NCI-H187 (cell line): ENCODE measurements around the gene TTC6.
"Not testable (repeated sequence)": the region's sequence is repeated elsewhere in the genome, so short reads cannot be mapped to it uniquely, and the experiment has no call there.

Source experiments
- DNase-seq, 2 experiments: peaks; one replicate each; lab custom pipeline; 2025; lab: John Stamatoyannopoulos, UW

The TTC6 gene, protein sequence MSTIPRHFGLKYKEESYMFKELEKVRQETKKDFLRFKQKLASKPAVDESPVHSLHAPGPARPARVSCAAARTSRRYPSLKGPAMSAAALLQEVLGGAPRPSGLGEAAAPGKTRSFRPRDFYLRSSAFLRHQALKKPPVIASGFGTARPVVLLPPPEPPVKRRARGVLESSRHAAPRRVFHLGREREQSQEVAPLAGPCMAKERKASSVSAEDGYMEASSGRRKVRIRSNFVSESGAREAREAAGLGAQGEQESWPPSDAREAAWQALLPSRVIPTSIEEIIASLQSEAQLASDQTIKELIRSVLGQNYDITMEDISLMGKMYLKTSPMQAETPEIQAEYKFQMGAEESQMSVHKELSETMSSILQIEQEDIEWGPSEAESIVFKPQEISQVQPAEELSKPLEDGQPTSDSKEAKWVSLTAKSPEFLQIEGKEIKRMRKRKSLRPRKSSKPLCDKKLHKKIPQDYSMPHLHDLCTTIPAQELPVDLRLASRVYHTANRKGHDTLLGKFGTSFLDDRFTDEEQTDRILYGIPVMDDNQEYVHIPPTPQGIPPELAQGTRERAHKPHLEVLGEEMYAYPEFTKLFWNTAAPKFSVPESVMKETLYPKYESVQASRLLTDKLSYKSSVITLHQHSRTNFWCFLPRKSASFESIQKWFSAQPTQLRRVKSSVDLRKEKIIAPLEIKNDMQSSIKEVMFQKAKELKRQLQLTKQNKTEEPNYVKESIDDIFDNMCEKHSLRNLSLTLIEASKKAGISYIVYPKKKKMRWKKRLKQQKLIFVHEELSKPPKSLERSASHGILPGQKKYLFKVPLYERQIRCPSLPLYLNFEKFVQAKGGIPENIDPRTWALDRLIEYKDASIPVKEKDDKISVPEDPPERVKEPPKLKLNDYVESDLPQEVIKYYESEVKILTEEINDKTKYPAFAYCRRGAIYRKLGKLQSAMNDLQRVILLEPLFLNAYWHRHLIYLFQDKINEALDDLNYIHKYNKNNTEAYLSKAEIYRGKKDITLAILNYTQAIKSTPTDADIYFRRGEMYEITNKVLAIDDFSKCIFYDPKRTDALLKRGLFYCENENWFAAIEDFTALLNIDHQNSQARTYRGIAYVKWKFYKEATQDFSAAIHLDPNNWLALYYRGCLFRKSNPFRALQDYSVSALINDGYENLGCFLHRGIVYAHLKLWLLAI (N-terminal part only)

DNA sequence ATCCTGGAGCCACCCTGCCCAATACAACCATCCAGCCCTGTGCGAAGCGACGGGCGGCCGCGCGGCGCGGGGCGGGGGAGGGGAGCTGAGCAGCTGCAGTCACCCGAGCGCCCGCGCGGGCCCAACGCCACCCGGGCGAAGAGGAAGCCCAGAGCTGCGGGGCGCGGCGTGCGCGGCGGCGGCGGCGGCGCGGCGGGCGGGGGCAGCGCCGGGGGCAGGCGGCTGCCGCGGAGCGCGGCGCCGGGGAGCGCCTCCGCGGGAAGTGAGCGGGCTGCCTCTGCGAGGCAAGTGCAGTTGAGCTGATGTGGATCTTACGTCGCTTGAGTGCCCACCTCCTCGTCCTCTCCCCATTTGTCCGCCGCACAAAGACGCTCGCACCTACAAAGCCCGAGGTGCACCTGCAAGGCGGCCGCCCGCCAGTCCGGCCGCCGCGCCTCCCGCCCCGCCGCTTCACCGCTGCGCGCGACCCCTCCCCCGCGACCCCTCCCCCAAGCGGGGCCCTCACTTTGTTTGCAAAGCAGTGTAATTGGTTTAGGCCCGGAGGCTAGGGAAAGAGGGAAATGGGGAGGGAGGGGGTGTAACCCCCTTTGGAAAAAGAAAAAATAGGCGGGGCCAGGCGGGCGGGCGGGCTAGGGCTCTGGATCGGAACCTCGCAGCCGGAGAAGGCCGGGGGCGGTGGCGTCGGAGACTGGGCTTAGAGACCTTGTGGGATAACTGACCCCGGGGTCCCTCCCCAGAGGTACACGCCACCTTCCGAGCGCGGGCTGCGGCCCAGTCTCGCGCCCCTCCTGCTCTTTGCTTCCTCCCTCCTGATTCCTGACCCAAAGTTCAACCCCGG, at the start of gene TTC6, which contains the start of gene FOXA1:
TTC6 (plus strand) TSS at position 659 of the 838 bp plus-strand sequence. CDS start 26,436 bp downstream, outside the sequence.
FOXA1 (minus strand) TSS at position 279 of the 838 bp plus-strand sequence; CDS start at position 2, 277 bp downstream.
- peak; percentile 82 to 90 for DNase-seq

DNA sequence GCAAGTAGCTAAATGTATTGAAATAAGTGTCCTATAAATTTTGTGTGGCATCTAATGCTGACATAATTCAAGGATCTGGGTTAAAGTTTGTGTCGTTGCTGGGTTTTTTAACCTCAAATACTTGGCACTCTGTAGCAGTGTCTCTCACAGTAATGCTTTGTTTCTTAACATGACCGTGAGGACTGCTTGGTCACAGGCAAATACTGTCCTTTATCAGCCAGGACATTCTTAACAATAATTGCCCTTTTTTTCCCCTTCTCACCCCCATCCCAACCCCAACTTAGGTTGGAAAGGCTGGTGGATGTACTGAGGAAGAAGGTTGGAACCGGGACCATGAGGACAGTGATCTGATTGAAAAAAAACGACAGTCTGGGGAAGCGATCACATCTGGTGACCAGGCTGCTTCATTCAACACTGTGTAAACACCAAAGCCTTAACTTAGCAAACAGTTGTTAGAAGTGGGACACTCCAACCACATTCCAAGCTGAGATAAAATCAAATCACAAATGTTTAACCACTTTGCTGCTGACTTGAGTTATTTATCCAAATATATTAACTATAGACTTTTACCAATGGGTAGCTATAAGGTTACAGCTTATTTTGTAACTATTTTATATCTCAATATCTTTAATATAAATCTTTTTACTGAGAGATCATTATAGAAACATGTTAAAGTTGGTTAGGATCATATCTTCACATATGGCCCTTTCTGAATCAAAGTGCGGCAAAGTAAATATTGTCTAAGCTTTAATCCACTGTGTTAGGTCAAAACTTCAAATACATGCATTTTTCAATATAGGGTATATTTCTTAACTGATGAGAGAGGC, 48.6 kb upstream of the TTC6 start:
- peak; percentile 26 to 67 for DNase-seq

DNA sequence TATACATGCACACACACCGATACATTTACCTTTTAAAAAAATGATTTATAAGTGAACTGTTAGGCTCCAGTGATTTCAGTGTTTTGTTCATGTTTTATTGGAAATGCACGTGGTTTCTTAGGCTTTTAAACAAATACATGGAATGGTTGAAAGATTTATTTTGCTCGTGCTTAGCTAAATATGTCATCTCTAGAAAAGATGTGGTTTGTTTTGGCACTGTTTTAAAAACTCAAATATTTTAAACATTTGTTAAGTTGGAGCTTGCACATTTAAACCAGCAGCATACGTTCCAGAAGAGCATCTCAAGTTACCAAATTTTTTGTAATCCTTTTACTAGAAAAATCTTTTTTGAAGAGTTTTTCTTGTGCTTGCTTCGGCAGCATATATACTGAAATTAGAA, 44.9 kb upstream of the TTC6 start:
- no peak for DNase-seq

DNA sequence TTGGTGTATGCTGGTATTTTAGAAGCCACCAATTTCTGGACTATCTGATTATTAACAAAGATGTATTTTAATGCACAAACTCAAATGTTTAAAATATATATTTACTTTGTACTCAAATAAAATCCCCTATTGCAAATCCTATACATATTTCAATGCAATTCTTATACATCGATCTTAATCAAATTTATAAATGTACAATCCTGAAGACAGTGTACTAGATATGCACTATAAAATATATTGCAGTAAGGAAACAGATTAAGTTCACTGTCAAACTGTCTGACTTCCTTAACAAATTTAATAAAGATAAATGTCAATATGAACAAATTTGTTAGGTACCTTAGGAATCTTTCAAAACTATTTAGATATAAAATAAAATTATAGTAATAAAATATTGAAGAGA, 44.3 kb upstream of the TTC6 start:
- no peak for DNase-seq

DNA sequence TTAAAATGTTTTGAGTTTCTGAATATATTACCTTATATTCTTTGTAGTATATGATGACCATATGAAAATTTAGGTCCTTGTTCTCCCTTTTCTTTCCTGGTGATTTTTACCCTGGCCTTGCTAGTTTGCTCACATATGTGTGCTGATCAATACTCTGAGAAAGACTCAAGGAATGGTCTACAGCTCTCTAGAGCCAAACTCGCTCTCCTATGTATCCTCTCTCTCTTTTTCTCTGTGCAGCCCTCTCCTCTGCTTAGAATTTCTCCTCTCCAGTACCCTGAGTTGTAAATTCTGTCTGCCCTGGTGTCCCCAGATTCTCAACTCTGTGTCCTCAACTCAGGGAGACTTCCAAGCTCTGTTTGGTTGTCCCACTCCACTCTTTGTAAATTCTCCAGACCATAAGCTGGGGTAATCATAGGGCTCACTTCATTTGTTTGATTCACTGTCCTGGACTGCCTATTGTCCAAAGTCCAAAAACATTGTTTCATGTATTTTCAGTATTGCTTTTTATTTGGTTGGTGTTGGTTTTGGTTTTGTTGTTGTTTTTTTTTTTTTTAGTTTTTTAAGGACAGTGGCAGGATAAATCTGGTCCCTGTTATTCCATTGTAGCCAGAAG, 41.4 kb upstream of the TTC6 start:
- DNase-seq = no peak

DNA sequence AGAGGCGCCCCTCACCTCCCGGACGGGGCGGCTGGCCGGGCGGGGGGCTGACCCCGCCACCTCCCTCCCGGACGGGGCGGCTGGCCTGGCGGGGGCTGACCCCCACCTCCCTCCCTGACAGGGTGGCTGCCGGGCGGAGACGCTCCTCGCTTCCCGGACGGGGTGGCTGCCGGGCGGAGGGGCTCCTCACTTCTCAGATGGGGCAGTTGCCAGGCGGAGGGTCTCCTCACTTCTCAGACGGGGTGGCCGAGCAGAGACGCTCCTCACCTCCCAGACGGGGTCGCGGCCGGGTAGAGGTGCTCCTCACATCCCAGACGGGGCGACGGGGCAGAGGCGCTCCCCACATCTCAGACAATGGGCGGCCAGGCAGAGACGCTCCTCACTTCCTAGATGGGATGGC, 39.8 kb upstream of the TTC6 start:
- not testable (repeated sequence) for DNase-seq

DNA sequence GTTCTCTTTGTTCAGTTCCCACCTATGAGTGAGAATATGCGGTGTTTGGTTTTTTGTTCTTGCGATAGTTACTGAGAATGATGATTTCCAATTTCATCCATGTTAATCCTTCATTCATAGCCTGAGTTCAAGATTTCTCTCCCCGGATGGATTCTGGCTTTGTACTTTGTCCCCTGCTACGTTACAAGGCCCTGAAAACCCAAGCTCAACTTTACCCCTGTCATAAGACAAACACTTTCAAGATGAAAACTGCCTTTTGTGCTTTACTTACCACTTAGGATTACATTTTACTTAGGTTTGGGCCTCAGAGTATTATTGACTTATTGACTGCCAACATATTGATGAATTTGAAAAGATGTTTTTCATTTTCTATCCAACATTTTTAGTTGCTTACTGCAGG, 36.7 kb upstream of the TTC6 start:
- no peak for DNase-seq

DNA sequence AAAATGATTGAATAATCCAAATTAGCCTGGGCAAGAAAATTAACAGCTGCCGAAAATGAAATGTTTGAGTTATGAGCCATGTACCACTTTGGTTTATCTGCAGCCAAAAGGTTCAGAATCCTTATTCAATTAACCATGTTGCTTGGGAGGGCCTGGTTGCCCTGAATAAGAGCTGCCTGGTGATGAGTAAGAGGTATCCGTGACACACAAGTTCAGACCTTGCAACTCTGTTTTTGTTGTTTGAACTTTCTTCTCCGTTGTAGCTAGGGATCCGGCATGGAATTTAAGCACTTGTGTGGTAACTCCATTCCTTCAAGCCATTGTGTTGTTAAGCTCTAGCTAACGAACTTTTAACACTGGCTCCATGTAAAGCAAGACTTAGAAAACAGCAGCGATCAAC, 36.0 kb upstream of the TTC6 start:
- DNase-seq = no peak

DNA sequence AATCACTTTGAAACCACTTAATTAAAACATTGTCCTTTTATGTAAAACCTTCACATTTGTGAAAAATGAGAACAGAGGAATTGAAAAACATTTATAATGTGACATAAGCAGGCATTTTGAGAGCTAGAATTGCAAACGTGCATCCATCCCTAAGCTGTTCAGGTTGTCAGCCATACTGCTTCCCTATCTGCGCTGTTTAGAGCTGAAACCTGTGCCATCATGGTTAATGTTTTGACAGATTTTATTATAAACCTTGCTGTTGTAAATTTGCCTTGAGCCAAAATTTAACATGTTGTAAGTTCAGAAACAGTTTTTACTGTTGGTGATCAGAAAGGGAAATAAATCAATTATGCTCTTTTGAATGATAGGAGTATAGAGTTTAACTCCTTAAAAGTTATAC, 32.2 kb upstream of the TTC6 start:
- DNase-seq = no peak

DNA sequence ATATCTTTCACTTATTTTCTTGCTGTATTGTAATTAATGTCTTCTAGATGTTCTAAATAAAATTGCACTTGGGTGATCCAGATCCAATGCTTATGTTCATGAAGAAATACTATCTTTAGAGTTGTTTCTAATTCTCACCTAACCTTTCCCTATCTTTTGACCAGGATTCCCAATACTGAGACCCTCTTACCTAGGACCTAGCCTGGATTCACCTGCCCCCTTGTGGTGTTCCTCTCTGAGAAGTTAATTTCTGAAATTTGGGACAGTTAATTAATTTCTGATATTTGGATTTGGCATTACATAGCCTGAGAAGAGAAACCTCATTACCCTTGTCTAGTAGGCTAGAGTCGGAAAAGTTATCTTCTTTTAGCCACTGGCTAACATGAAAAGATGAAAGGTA, 29.9 kb upstream of the TTC6 start:
- no peak for DNase-seq

DNA sequence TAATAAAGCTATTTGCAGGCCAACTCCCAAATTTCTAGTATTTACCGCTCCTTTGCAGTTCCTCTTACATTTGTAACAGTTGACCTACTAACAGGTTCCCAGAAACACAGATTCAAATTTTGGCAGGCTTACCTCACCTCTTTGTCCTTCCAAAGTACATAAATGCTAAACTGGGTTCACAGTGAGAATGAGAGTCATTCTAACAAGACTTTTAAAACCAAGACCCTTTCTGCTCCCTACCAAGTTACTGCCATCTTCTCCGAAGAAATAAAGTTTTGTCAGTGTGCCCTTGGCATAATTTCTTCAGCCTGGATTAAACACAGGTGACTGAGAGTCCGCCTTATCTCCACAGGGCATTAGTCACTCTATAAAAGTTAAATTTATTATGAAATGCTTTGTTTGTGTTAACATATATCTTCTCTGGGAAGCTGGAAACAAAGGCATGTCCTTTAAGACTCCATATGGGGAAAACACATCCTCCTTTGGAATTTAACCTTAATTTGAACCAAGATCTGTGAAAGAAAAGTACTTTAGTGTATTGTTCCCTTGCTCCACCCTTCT, 28.5 kb upstream of the TTC6 start:
- no peak for DNase-seq

DNA sequence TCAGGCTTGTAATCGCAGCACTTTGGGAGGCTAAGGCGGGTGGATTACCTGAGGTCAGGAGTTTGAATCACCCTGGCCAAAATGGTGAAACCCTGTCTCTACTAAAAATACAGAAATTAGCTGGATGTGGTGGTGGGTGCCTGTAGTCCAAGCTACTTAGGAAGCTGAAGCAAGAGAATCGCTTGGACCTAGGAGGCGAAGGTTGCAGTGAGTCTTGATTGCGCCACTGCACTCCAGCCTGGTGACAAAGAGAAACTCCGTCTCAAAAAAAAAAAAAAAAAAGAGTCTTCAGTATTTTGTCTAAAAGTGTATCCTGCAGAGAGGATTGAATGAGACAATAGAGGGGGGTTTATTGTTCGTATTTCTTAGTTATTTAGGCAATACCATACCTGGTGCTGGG, 25.7 kb upstream of the TTC6 start:
- no peak for DNase-seq

DNA sequence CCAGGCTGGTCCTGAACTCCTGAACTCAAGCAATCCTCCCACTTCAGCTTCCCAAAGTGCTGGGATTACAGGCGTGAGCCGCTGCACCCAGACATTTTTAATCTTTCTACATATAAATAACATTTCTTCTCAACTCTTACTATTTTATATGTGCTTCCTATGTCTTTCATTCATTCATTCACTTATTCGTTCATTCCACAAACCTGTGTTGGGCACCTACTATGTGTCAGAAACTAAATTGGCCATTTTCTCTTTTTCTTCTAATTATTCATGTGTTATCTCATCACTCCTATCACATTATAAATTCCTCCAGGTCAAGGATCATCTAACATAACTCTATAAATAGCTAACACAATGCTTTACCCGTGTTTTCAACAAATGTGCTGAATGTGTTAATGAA, 24.0 kb upstream of the TTC6 start:
- DNase-seq = no peak

DNA sequence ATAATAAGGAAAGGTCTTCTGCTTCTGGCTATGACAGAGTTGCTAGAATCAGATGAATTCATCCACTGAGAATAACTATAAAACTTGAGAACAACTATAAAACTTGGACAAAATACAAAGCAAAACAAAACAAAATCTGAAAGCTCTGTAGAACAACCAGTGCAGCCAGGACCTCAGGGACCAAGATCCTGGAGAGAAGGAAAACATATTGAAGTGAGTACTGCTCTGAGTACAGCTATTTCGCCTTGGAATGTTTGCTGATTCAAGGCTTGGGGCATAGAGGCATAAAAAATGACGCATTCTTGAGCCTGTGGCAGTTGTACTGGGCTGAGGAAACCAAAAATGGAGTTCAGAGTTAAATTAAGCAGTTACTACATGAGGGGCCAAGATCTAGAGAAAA, 22.1 kb upstream of the TTC6 start:
- DNase-seq = no peak

DNA sequence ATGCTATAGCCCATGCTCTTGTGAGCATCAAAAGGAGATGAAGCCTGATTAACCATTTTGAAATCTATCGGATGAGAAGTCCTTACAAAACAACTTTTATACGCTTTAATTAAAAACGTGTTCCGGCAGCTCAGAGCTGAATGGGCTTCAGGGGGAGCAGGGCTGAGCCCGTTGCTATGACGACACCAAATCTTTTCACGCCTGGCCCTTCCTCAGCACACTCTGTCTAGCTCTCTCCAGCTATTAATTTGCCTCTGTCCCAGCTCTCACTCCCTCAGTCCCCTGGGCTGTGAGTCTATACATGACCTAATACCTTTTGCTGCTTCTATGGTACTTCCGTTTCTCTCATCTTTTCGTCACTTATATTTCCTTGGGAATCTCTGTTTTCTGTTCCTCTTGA, 16.2 kb upstream of the TTC6 start:
- no peak for DNase-seq

DNA sequence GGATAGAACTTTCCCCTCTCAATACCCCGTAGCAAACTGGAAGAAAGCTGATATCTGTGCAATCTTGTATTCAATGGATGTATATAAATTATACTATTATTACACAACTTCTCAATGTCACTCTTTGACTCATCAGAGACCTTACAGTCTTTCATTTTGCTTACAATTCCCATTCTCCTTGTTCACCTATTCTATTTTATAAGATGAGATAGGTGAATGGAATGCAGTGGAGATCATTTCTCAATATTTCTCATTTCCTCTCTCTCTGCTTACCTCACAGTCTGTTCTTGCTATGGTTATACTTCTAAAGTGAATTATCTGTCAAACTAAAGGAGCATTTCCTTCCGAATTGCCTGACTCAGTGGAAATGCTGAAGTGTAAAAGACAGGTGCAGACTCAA, 15.3 kb upstream of the TTC6 start:
- DNase-seq = no peak

DNA sequence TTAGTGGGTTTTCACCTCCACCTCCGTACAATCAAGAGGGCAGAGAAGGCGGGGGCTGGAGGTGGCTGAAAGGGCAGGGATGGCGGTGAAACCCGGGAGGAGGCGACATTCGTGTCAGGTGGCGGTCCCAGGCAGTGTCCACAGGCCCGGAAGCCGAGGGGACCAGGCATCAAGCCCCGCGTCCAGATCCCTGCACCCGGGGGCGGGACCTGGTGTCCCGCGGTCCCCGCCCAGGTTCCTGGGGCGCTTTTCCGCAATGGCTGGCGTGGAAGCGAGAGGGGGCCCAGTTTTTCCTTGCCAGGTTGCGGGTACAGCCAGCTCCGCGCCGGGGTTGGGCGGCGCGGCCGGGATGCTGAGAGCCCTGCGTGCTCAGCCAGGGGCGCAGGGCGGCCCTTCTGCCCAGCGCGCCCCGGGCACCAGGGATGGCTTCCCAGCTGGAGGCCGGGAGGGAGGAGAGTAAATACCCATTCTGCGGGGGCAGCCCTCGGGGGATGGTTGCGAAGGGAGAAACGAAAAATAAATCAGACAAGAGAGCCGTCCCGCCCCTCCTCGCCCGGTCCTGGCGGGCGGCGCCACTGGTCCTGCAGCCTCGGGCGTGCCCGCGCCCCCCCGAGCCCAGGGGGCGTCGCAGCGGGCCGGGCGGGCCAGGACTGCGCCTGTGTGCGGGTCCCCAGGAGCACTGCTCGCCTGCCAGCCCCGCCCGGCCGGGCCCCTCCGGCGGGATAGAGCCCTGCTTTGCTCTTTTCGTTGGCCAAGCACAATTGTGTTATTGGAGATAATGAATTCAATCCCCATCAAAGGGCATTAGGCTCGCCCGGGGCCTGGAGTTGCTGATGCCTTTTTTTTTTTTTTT, 11.8 kb upstream of the TTC6 start:
- DNase-seq = peak; percentile 67 to 87

DNA sequence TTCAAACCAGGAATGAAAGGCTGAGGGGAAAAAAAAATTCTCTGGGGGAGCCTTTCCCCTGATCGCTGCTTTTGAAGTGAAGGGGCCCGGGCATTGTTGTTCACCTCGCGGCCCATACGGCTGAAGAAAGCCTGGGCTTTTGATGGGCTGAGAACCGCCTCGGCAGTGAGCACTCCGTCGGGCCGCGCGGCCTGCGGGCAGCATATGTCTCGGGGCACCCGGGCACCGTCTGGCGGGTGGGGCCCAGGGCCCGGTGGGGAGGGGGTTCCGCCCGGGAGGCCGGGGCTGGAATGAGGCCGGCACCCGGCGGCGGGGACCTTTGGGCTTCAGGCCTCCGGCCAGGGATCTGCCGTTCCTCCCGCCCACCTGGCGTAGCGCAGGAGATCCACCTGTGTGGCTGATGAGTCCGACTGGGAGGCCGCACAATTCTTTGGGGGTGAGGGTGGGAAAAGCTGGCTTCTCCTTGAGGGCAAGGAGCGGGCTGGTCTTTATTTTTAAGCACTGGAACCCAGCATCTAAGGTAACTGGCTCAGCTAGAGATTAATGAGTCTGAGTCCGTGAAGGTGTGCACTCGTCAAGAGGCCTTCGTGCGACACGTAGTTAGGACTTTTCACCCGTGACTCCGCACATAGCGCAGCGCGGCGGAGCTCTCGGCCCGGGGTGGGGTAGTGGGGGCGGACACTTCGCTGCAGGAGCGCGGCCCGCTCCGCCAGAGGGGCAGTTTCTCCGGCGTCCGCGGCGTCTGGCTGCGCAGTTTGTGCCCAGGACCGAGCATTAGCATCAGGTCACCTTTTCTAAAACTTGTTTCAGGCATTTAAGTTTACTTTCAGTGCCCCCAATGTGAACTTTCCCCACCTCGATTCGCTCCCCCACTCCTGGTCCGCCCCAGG, 11.0 kb upstream of the TTC6 start:
- peak; percentile 72 to 88 for DNase-seq
